Panc1 (cell line): ENCODE results near the gene GNAZ. TPM values are rescaled to one million over a fixed set of nuclear protein-coding genes. Genes with fewer than 3 reads are reported as not detected.

ENCODE experiments used
- ATAC-seq: fragments of 200-7000 bp; cut with Tn5 transposase; 2 replicates; pipeline ENCODE4 v1.9.1; 2020; ENCODE audit warnings: mild to moderate bottlenecking, moderate library complexity
- BruUV-seq: library from RNA; stranded (reverse); fragments of 400-500 nt; replicated peaks from 2 replicates; lab custom pipeline; 2021; lab: Mats Ljungman, UMichigan
- CTCF ChIA-PET: fragments of 300-600 bp; sonication (Branson Sonifier 250); formaldehyde crosslinking; loops from one replicate; lab custom pipeline; 2022; ENCODE audit warnings: antibody characterized with exemption; lab: Charles Lee
- POLR2A ChIA-PET: fragments of 300-600 bp; sonication (Branson Sonifier 250); formaldehyde crosslinking; loops from one replicate; lab custom pipeline; 2022; ENCODE audit warnings: antibody characterized with exemption; lab: Charles Lee
- DNase-seq: peaks from one replicate; pipeline ENCODE4 v3.0.0-alpha.2; 2010; ENCODE audit warnings: low read depth, low spot score
- H3K27ac ChIP-seq: 2 replicates; pipeline ENCODE4 v1.5.1; 2011; ENCODE audit warnings: mild to moderate bottlenecking, low read length, inconsistent platforms
- H3K27me3 ChIP-seq: fragments of 200-500 bp; sonication (Bioruptor generic); 2 replicates; pipeline ENCODE4 v1.6.0; 2014; ENCODE audit warnings: low read length, inconsistent platforms; ENCODE audit not compliant: control insufficient read depth, insufficient read depth
- H3K36me3 ChIP-seq: fragments of 200-500 bp; sonication (Bioruptor generic); 2 replicates; pipeline ENCODE4 v1.5.1; 2014; ENCODE audit warnings: inconsistent platforms, mild to moderate bottlenecking, low read length, moderate library complexity; ENCODE audit not compliant: control insufficient read depth, insufficient read depth
- H3K4me1 ChIP-seq: 2 replicates; pipeline ENCODE4 v1.5.1; 2011; ENCODE audit warnings: inconsistent platforms, mild to moderate bottlenecking, low read length, moderate library complexity; ENCODE audit not compliant: control insufficient read depth, insufficient read depth
- H3K4me3 ChIP-seq, 2 experiments: 2 replicates each; pipeline ENCODE4 v1.5.1; 2011 to 2012; ENCODE audit warnings: low read depth in 2 of 2, low read length in 2 of 2, mild to moderate bottlenecking in 2 of 2, inconsistent platforms in 1 of 2, moderate library complexity in 1 of 2
- H3K9me3 ChIP-seq: fragments of 200-500 bp; sonication (Bioruptor generic); 2 replicates; pipeline ENCODE4 v1.5.1; 2014; ENCODE audit warnings: low read depth, mild to moderate bottlenecking, inconsistent platforms, low read length, moderate library complexity; ENCODE audit not compliant: control insufficient read depth, insufficient read depth
- CTCF ChIP-seq: fragments of 450-650 bp; IDR thresholded peaks from 2 replicates; pipeline ENCODE4 v1.5.1; 2017; ENCODE audit warnings: mild to moderate bottlenecking
- POLR2AphosphoS5 ChIP-seq: IDR thresholded peaks from 2 replicates; pipeline ENCODE4 v1.6.1; 2012; ENCODE audit warnings: mild to moderate bottlenecking, low read depth, low read length, moderate library complexity
- REST ChIP-seq, 2 experiments: IDR thresholded peaks; 2 replicates each; pipeline ENCODE4 v1.6.1; 2011 to 2012; ENCODE audit warnings: low read depth in 2 of 2, control low read depth in 1 of 2, low read length in 1 of 2, mild to moderate bottlenecking in 1 of 2, moderate library complexity in 1 of 2; ENCODE audit not compliant: insufficient read depth in 1 of 2
- SIN3A ChIP-seq: IDR thresholded peaks from 2 replicates; pipeline ENCODE4 v1.6.1; 2012; ENCODE audit warnings: low read depth, mild to moderate bottlenecking, low read length, moderate library complexity, borderline replicate concordance; ENCODE audit not compliant: insufficient read depth
- TCF7L2 ChIP-seq: IDR thresholded peaks from 2 replicates; pipeline ENCODE4 v1.6.1; 2011; ENCODE audit warnings: mild to moderate bottlenecking, low read depth, low read length, inconsistent platforms
- in situ Hi-C: cut with HindIII; loops from 2 replicates; pipeline ENCODE4 v1.10.0; 2016; ENCODE audit warnings: low sequenced_read_pairs, low pct_unique_long_range_greater_than_20kb
- intact Hi-C: fragments of 100-400 bp; cut with micrococcal nuclease; formaldehyde crosslinking; loops from one replicate; pipeline ENCODE4 v1.10.0; 2022; ENCODE audit not compliant: unreplicated experiment
- total RNA-seq: library from RNA; stranded (reverse); gene quantifications from one replicate; pipeline ENCODE4 v1.2.1, GENCODE V29; 2021; ENCODE audit not compliant: unreplicated experiment

Gene GNAZ
- total RNA-seq, 1 experiment from 2014 or later: 11.9 TPM

- intact Hi-C loops (no loop called here), in situ Hi-C loops (no loop called here)
- H3K27ac ChIP-seq: no peak overlapping the region
- H3K27me3 ChIP-seq: no peaks in the 10 kb centered on the region
- ATAC-seq (no peak), DNase-seq (no peak)
- ChIA-PET POLR2A (no interaction called here), CTCF (no interaction called here)
- H3K36me3 ChIP-seq: no peaks in the 10 kb centered on the region
- BruUV-seq: no TSS peak
- H3K4me3 ChIP-seq: no peak overlapping the region
- H3K4me1 ChIP-seq: no peaks in the 10 kb centered on the region
- TF ChIP-seq TCF7L2 (no peak), SIN3A (no peak), CTCF (no peak), POLR2AphosphoS5 (no peak), REST (IDR thresholded peaks at IDR 0.05; ENCODE audit: insufficient read depth in 1 of 2, low read depth in 2 of 2, low read length in 1 of 2) (no peak)
- H3K9me3 ChIP-seq: no peaks in the 10 kb centered on the region
Observed at GRCh38 chr22:23125512-23126103, 55.3 kb downstream of the GNAZ start.

GRCh38 chr22:23126165-23127054, 56.1 kb downstream of the GNAZ start:
- H3K27me3 ChIP-seq: no peaks in the 10 kb centered on the region
- DNase-seq (no peak), ATAC-seq (no peak)
- no peaks in the 10 kb centered on the region for H3K4me1 ChIP-seq
- no peaks in the 10 kb centered on the region for H3K36me3 ChIP-seq
- H3K27ac ChIP-seq: no peak overlapping the region
- ChIA-PET CTCF (interaction anchor here (2.4 kb wide), 1 partner anchor 167 kb away, joined by 14 read pairs; no protein-coding TSS in a partner anchor), POLR2A (no interaction called here)
- no peak for TF ChIP-seq TCF7L2
- H3K9me3 ChIP-seq: no peaks in the 10 kb centered on the region
- BruUV-seq: no TSS peak
- no peak overlapping the region for H3K4me3 ChIP-seq
- in situ Hi-C loops: no loop called here
- intact Hi-C loops: no loop called here
